ENCODE data around the gene SLC2A3.
A peak's percentile ranks its signal among the peaks of the same experiment; 100 is the strongest.
"Not testable (repeated sequence)": the region's sequence is repeated elsewhere in the genome, so short reads cannot be mapped to it uniquely, and the experiment has no call there.

Gene SLC2A3

GRCh38 chr12:7935590-7936581, at the start of gene SLC2A3:
Gene SLC2A3 (minus strand): TSS chr12:7936187. CDS start chr12:7936034, 153 bp downstream.
- H3K4me1 ChIP-seq = peaks cover 3% of the 10 kb centered on the region
- TF ChIP-seq CTCF (IDR thresholded peaks at IDR 0.05) = no peak
- H3K4me3 ChIP-seq (ENCODE audit: low read depth, low read length) = peak within 1 kb of the TSS; percentile 48
- H3K27me3 ChIP-seq (ENCODE audit: control insufficient read depth, insufficient read depth, low read length) = no peaks in the 10 kb centered on the region
- H2AFZ ChIP-seq = no peak within 1 kb of the TSS
- H3K9me3 ChIP-seq (ENCODE audit: control insufficient read depth, low read length) = no peaks in the 10 kb centered on the region
- peak within 1 kb of the TSS; percentile 73 for H3K27ac ChIP-seq
- no peak within 1 kb of the TSS for H3K9ac ChIP-seq
- H3K36me3 ChIP-seq (ENCODE audit: control insufficient read depth, insufficient read depth, low read length) = no peaks in the 10 kb centered on the region
- no peaks in the 10 kb centered on the region for H3K79me2 ChIP-seq
- no peak within 1 kb of the TSS for H3K4me2 ChIP-seq (ENCODE audit: low read length)

GRCh38 chr12:7984900-7985299, 48.9 kb upstream of the SLC2A3 start:
- Histone ChIP-seq H3K4me3 (ENCODE audit: low read depth, low read length) (no peak overlapping the region), H3K4me2 (ENCODE audit: low read length) (no peak overlapping the region), H3K9me3 (ENCODE audit: control insufficient read depth, low read length) (no peaks in the 10 kb centered on the region), H3K4me1 (no peaks in the 10 kb centered on the region), H3K27me3 (ENCODE audit: control insufficient read depth, insufficient read depth, low read length) (no peaks in the 10 kb centered on the region), H2AFZ (no peak overlapping the region), H3K36me3 (ENCODE audit: control insufficient read depth, insufficient read depth, low read length) (no peaks in the 10 kb centered on the region), H3K27ac (no peak overlapping the region), H3K79me2 (no peaks in the 10 kb centered on the region), H3K9ac (no peak overlapping the region)
- TF ChIP-seq CTCF (IDR thresholded peaks at IDR 0.05) = no peak

DNA sequence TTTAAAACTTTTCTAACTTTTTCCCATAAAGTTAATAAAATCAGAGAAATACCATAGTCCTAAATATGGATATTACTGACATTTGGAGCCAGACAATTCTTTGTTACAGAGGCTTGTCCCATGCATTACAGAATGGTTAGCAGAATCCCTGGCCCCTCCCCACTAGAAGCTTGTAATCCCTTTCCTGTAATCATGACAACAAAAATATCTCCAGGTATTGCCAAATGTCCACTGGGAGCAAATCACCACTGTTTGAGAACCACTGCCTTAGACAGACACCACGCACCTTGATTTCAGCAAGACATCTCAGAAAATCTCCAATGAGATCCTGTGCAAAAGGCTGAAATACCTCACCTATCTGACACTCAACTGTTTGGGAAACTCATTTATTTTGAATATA, 47.5 kb upstream of the SLC2A3 start:
- not testable (repeated sequence) for H3K27me3 ChIP-seq (ENCODE audit: control insufficient read depth, insufficient read depth, low read length); H3K9me3 ChIP-seq (ENCODE audit: control insufficient read depth, low read length); H3K4me1 ChIP-seq; H3K27ac ChIP-seq; H3K36me3 ChIP-seq (ENCODE audit: control insufficient read depth, insufficient read depth, low read length); H3K4me3 ChIP-seq (ENCODE audit: low read depth, low read length); H3K79me2 ChIP-seq; H2AFZ ChIP-seq; H3K4me2 ChIP-seq (ENCODE audit: low read length); H3K9ac ChIP-seq

GRCh38 chr12:7983019-7983418, 47.0 kb upstream of the SLC2A3 start:
- not testable (repeated sequence) for H3K9ac ChIP-seq; H3K4me3 ChIP-seq (ENCODE audit: low read depth, low read length); H2AFZ ChIP-seq; H3K9me3 ChIP-seq (ENCODE audit: control insufficient read depth, low read length); H3K4me1 ChIP-seq; H3K27me3 ChIP-seq (ENCODE audit: control insufficient read depth, insufficient read depth, low read length); H3K79me2 ChIP-seq; H3K36me3 ChIP-seq (ENCODE audit: control insufficient read depth, insufficient read depth, low read length); H3K27ac ChIP-seq; H3K4me2 ChIP-seq (ENCODE audit: low read length)

DNA sequence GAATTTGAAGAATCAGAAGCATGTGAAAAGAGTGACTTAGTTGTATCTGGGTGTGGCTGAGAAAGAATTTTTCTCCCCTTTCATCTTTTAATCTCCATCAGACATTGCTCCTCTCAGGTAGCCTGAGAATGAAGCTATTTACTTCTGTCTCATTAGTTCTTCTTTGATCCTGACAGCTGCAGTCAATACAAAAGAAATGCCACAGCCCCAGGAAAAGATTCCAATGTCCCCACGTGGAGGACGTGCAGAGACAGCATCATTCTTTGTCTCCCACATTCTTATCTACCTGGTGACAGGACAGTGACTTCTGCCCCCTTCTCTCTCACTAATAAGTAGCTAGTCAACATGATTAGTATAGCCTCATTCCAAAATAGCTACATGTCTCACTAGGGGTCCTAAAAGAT, 46.3 kb upstream of the SLC2A3 start:
- not testable (repeated sequence) for H3K9ac ChIP-seq; H3K36me3 ChIP-seq (ENCODE audit: control insufficient read depth, insufficient read depth, low read length); H3K4me3 ChIP-seq (ENCODE audit: low read depth, low read length); H3K4me2 ChIP-seq (ENCODE audit: low read length); H3K4me1 ChIP-seq; H3K27ac ChIP-seq; H3K27me3 ChIP-seq (ENCODE audit: control insufficient read depth, insufficient read depth, low read length); H3K79me2 ChIP-seq; H2AFZ ChIP-seq; H3K9me3 ChIP-seq (ENCODE audit: control insufficient read depth, low read length)

DNA sequence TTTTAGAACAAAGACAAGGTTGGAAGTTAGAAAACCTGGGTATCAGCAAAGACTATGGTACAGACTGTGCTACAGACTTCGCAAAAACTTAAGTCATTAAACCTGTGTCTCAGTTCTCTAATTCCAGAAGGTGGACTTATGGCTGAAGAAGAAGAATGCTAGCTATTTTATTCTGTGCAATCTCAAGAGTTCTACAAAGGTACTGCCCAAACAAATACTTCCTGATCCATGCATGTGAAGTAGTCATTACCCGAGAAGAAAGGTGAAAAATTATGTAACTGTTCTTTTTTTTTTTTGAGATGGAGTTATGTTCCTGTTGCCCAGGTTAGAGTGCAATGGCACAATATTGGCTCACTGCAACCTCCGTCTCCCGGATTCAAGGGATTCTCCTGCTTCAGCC, 45.5 kb upstream of the SLC2A3 start:
- H3K4me2 ChIP-seq (ENCODE audit: low read length) = no peak overlapping the region
- no peak overlapping the region for H3K4me3 ChIP-seq (ENCODE audit: low read depth, low read length)
- no peaks in the 10 kb centered on the region for H3K9me3 ChIP-seq (ENCODE audit: control insufficient read depth, low read length)
- H3K27ac ChIP-seq = no peak overlapping the region
- no peaks in the 10 kb centered on the region for H3K79me2 ChIP-seq
- H3K9ac ChIP-seq = no peak overlapping the region
- H3K4me1 ChIP-seq = no peaks in the 10 kb centered on the region
- H3K27me3 ChIP-seq (ENCODE audit: control insufficient read depth, insufficient read depth, low read length) = no peaks in the 10 kb centered on the region
- no peaks in the 10 kb centered on the region for H3K36me3 ChIP-seq (ENCODE audit: control insufficient read depth, insufficient read depth, low read length)
- TF ChIP-seq CTCF (IDR thresholded peaks at IDR 0.05) = no peak
- H2AFZ ChIP-seq = no peak overlapping the region

DNA sequence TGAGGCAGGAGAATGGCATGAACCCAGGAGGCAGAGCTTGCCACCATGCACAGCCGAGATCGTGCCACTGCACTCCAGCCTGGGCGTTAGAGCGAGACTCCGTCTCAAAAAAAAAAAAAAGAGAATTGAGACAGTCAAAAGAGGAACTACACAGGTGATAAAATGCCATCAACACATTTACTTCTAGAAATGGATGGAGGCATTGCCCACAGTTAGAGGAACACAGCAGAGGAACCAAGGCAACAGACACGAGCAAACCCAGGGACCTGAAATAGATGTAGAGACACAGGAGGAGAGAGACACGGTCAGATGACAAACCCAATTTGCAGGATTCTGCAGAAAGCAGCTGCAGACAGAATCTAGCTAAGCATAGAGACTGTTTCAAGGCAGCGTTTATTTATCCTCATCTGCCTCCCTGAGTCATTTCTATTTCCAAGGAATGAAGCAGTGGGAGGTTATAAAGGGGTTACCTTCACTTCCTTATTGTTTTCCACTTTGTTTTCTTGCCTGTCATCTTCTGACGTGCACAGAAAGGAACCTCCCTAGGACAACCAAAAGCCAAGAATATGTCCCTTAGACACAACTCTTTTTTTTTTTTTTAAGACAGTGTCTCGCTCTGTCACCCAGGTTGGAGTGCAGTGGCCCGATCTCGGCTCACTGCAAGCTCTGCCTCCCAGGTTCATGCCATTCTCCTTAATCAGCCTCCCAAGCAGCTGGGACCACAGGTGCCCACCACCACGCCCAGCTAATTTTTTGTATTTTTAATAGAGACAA, 41.6 kb upstream of the SLC2A3 start:
- not testable (repeated sequence) for H2AFZ ChIP-seq; H3K79me2 ChIP-seq; H3K27ac ChIP-seq; H3K4me3 ChIP-seq (ENCODE audit: low read depth, low read length); H3K4me2 ChIP-seq (ENCODE audit: low read length); H3K27me3 ChIP-seq (ENCODE audit: control insufficient read depth, insufficient read depth, low read length); H3K4me1 ChIP-seq; H3K9ac ChIP-seq; H3K36me3 ChIP-seq (ENCODE audit: control insufficient read depth, insufficient read depth, low read length); H3K9me3 ChIP-seq (ENCODE audit: control insufficient read depth, low read length)
